ENCODE results near the gene SLC4A7.
"Not testable (repeated sequence)": the region's sequence is repeated elsewhere in the genome, so short reads cannot be mapped to it uniquely, and the experiment has no call there.

SLC4A7 gene

GRCh38 chr3:27484015-27484844 lies at the start of gene SLC4A7:
TSS of gene SLC4A7 (minus strand) at chr3:27484384. CDS start at chr3:27484126, 258 bp downstream.
- Histone ChIP-seq H3K27ac (peak within 1 kb of the TSS; percentile 95), H3K9me3 (ENCODE audit: severe bottlenecking) (no peaks in the 10 kb centered on the region), H3K36me3 (peaks cover 14% of the 10 kb centered on the region), H3K27me3 (ENCODE audit: insufficient read depth, low read depth, severe bottlenecking) (no peaks in the 10 kb centered on the region), H3K4me3 (ENCODE audit: low read depth, low read length) (peak within 1 kb of the TSS; percentile 58)
- DNase-seq: peak; percentile 97
- TF ChIP-seq CTCF (IDR thresholded peaks at IDR 0.05; ENCODE audit: low read depth, low read length): no peak

GRCh38 chr3:27533261-27533607 lies 49.0 kb upstream of the SLC4A7 start:
- DNase-seq: no peak
- no peak for TF ChIP-seq CTCF (IDR thresholded peaks at IDR 0.05; ENCODE audit: low read depth, low read length)
- Histone ChIP-seq H3K4me3 (ENCODE audit: low read depth, low read length) (no peak overlapping the region), H3K9me3 (ENCODE audit: severe bottlenecking) (no peaks in the 10 kb centered on the region), H3K27me3 (ENCODE audit: insufficient read depth, low read depth, severe bottlenecking) (no peaks in the 10 kb centered on the region), H3K27ac (no peak overlapping the region), H3K36me3 (no peaks in the 10 kb centered on the region)

- no peak overlapping the region for H3K4me3 ChIP-seq (ENCODE audit: low read depth, low read length)
- H3K36me3 ChIP-seq: no peaks in the 10 kb centered on the region
- TF ChIP-seq CTCF (IDR thresholded peaks at IDR 0.05; ENCODE audit: low read depth, low read length): no peak
- DNase-seq: no peak
- no peaks in the 10 kb centered on the region for H3K27me3 ChIP-seq (ENCODE audit: insufficient read depth, low read depth, severe bottlenecking)
- H3K9me3 ChIP-seq (ENCODE audit: severe bottlenecking): no peaks in the 10 kb centered on the region
- no peak overlapping the region for H3K27ac ChIP-seq
Observed at GRCh38 chr3:27532426-27533260, 48.5 kb upstream of the SLC4A7 start.

GRCh38 chr3:27531193-27531751 lies 47.1 kb upstream of the SLC4A7 start:
- not testable (repeated sequence) for H3K27me3 ChIP-seq (ENCODE audit: insufficient read depth, low read depth, severe bottlenecking); H3K9me3 ChIP-seq (ENCODE audit: severe bottlenecking); H3K27ac ChIP-seq; H3K4me3 ChIP-seq (ENCODE audit: low read depth, low read length); H3K36me3 ChIP-seq; DNase-seq

GRCh38 chr3:27528791-27529190 lies 44.6 kb upstream of the SLC4A7 start:
- Histone ChIP-seq H3K36me3 (no peaks in the 10 kb centered on the region), H3K9me3 (ENCODE audit: severe bottlenecking) (no peaks in the 10 kb centered on the region), H3K27ac (no peak overlapping the region), H3K27me3 (ENCODE audit: insufficient read depth, low read depth, severe bottlenecking) (no peaks in the 10 kb centered on the region), H3K4me3 (ENCODE audit: low read depth, low read length) (no peak overlapping the region)
- no peak for DNase-seq
- no peak for TF ChIP-seq CTCF (IDR thresholded peaks at IDR 0.05; ENCODE audit: low read depth, low read length)
